NOMO-1 (cell line): ENCODE results near the gene LSM7.

Experiments used
- DNase-seq, 2 experiments: peaks; one replicate each; lab custom pipeline; 2025; ENCODE audit not compliant: unreplicated experiment in 2 of 2; lab: John Stamatoyannopoulos, UW

LSM7 gene

GRCh38 chr19:2325281-2326046 is 2.9 kb downstream of the LSM7 start:
- DNase-seq: no peak

- no peak for DNase-seq
These were observed 4.0 kb downstream of the LSM7 start for GRCh38 chr19:2324220-2324948.

- DNase-seq: no peak
These were observed 4.7 kb downstream of the LSM7 start for GRCh38 chr19:2323707-2324106.

- DNase-seq: no peak
These were observed 6.7 kb downstream of the LSM7 start for GRCh38 chr19:2321565-2322283.

GRCh38 chr19:2320939-2321338 is 7.4 kb downstream of the LSM7 start:
- no peak for DNase-seq

GRCh38 chr19:2320049-2320448 is 8.3 kb downstream of the LSM7 start:
- no peak for DNase-seq

- DNase-seq: no peak
These were observed 8.8 kb downstream of the LSM7 start for GRCh38 chr19:2319551-2319950.

- DNase-seq: no peak
These were observed 9.5 kb downstream of the LSM7 start for GRCh38 chr19:2318923-2319322.

- DNase-seq: no peak
These were observed 10.6 kb downstream of the LSM7 start for GRCh38 chr19:2317756-2318155.

- DNase-seq: no peak
These were observed 11.1 kb downstream of the LSM7 start for GRCh38 chr19:2317300-2317699.

- DNase-seq: peak; percentile 85 to 92
These were observed 12.5 kb downstream of the LSM7 start for GRCh38 chr19:2315818-2316353.

- no peak for DNase-seq
These were observed 13.1 kb downstream of the LSM7 start for GRCh38 chr19:2315121-2315817.

GRCh38 chr19:2312820-2313501 is 15.4 kb downstream of the LSM7 start:
- no peak for DNase-seq

GRCh38 chr19:2311093-2311492 is 17.3 kb downstream of the LSM7 start:
- DNase-seq: no peak

GRCh38 chr19:2309734-2310362 is 18.5 kb downstream of the LSM7 start:
- DNase-seq: no peak

GRCh38 chr19:2308114-2308556 is 20.3 kb downstream of the LSM7 start, which contains the start of gene LINGO3:
TSS of gene LINGO3 (minus strand) at chr19:2308154. CDS start at chr19:2291776, 16,378 bp downstream.
- DNase-seq: no peak

- DNase-seq: no peak
These were observed 20.8 kb downstream of the LSM7 start for GRCh38 chr19:2307518-2308012.

GRCh38 chr19:2306971-2307370 is 21.4 kb downstream of the LSM7 start:
- DNase-seq: no peak

- no peak for DNase-seq
These were observed 22.0 kb downstream of the LSM7 start for GRCh38 chr19:2306281-2306806.
